H1 (cell line): ENCODE measurements around the gene PCDHA7. TPM values are rescaled to one million over a fixed set of nuclear protein-coding genes. Genes with fewer than 3 reads are reported as not detected.
"Not testable (repeated sequence)": the region's sequence is repeated elsewhere in the genome, so short reads cannot be mapped to it uniquely, and the experiment has no call there.

Experiments used
- CTCF ChIA-PET: fragments of 300-600 bp; sonication (Branson Sonifier 250); formaldehyde crosslinking; loops from one replicate; lab custom pipeline; 2021; ENCODE audit not compliant: partially characterized antibody; lab: Charles Lee
- POLR2A ChIA-PET: fragments of 300-600 bp; sonication (Branson Sonifier 250); formaldehyde crosslinking; loops from one replicate; lab custom pipeline; 2021; ENCODE audit warnings: inconsistent platforms; ENCODE audit not compliant: partially characterized antibody; lab: Charles Lee
- DNase-seq, 2 experiments: peaks; one replicate each; pipeline versions ENCODE4 v3.0.0 to v3.0.0-alpha.2; 2010 to 2022; ENCODE audit warnings: low spot score in 2 of 2, low read depth in 1 of 2, mixed read lengths in 1 of 2
- FAIRE-seq: peaks from 2 replicates; lab custom pipeline; 2011; peaks lifted over from hg19 to GRCh38; lab: Jason Lieb, UNC
- H2AFZ ChIP-seq: 2 replicates; pipeline ENCODE4 v1.8.1; 2012; ENCODE audit warnings: low read length, inconsistent platforms
- H2AK5ac ChIP-seq: 2 replicates; pipeline ENCODE4 v1.6.1; 2013; ENCODE audit warnings: low read depth, low read length
- H2BK120ac ChIP-seq: replicated peaks from 2 replicates; pipeline ENCODE3; 2013; ENCODE audit warnings: low read depth, low read length, inconsistent platforms
- H2BK12ac ChIP-seq: 2 replicates; pipeline ENCODE4 v1.6.1; 2013; ENCODE audit warnings: low read depth, low read length
- H2BK15ac ChIP-seq: 2 replicates; pipeline ENCODE4 v1.6.1; 2013; ENCODE audit warnings: low read length
- H2BK20ac ChIP-seq: 2 replicates; pipeline ENCODE4 v1.6.1; 2013; ENCODE audit warnings: low read length
- H2BK5ac ChIP-seq: 2 replicates; pipeline ENCODE4 v1.6.1; 2013; ENCODE audit warnings: low read depth, low read length
- H3K14ac ChIP-seq: 2 replicates; pipeline ENCODE4 v1.6.1; 2013; ENCODE audit warnings: inconsistent platforms; ENCODE audit not compliant: insufficient read length
- H3K18ac ChIP-seq: 2 replicates; pipeline ENCODE4 v1.6.1; 2013; ENCODE audit warnings: low read length; ENCODE audit errors: extremely low read depth
- H3K23ac ChIP-seq: 2 replicates; pipeline ENCODE4 v1.6.1; 2013; ENCODE audit warnings: inconsistent platforms; ENCODE audit not compliant: insufficient read length
- H3K23me2 ChIP-seq: 2 replicates; pipeline ENCODE4 v1.6.1; 2013; ENCODE audit warnings: low read depth, low read length
- H3K27ac ChIP-seq: 2 replicates; pipeline ENCODE4 v1.6.1; 2011; ENCODE audit warnings: low read depth, low read length, inconsistent platforms
- H3K27me3 ChIP-seq, 4 experiments: replicated peaks in 1 of 4; 1 replicate in 1 of 4; 2 replicates in 3 of 4; pipeline versions ENCODE4 v1.6.1 to v1.8.1; 2011 to 2013; ENCODE audit warnings: low read length in 3 of 4, mild to moderate bottlenecking in 3 of 4, inconsistent platforms in 2 of 4, mixed read lengths in 2 of 4, moderate library complexity in 1 of 4; ENCODE audit not compliant: control insufficient read depth in 3 of 4, insufficient read depth in 3 of 4; ENCODE audit errors: extremely low read depth in 1 of 4
- H3K36me3 ChIP-seq, 4 experiments: 2 replicates each; pipeline versions ENCODE4 v1.6.1 to v1.8.1; 2011 to 2013; ENCODE audit warnings: mild to moderate bottlenecking in 4 of 4, low read length in 3 of 4, moderate library complexity in 2 of 4, control low read depth in 1 of 4, inconsistent platforms in 1 of 4; ENCODE audit not compliant: insufficient read depth in 4 of 4, control insufficient read depth in 2 of 4
- H3K4ac ChIP-seq: replicated peaks from 2 replicates; pipeline ENCODE3; 2013; ENCODE audit warnings: low read length, low read depth, mixed read lengths, inconsistent platforms; ENCODE audit not compliant: insufficient read length
- H3K4me1 ChIP-seq, 4 experiments: replicated peaks in 1 of 4; 1 replicate in 1 of 4; 2 replicates in 3 of 4; pipeline versions ENCODE4 v1.6.1 to v1.8.1; 2011 to 2013; ENCODE audit warnings: low read length in 3 of 4, inconsistent platforms in 2 of 4, mixed read lengths in 1 of 4; ENCODE audit not compliant: insufficient read depth in 4 of 4, control insufficient read depth in 3 of 4
- H3K4me2 ChIP-seq, 2 experiments: 2 replicates each; pipeline versions ENCODE4 v1.6.1 to v1.8.1; 2011 to 2013; ENCODE audit warnings: low read depth in 2 of 2, low read length in 2 of 2, control low read depth in 1 of 2, inconsistent platforms in 1 of 2, mild to moderate bottlenecking in 1 of 2; ENCODE audit not compliant: insufficient read depth in 1 of 2
- H3K4me3 ChIP-seq, 4 experiments: fragments of 200-600, 300-600 bp in 1 of 4; sonication (generic), shearing (Covaris generic), sonication (Bioruptor Twin) in 1 of 4; 2 replicates each; pipeline versions ENCODE4 v1.5.1 to v1.8.1; 2011 to 2016; ENCODE audit warnings: low read length in 4 of 4, low read depth in 3 of 4, control low read depth in 2 of 4, inconsistent platforms in 2 of 4, mild to moderate bottlenecking in 2 of 4, mixed read lengths in 1 of 4, moderate library complexity in 1 of 4; ENCODE audit not compliant: insufficient read depth in 2 of 4; ENCODE audit errors: extremely low read depth in 1 of 4
- H3K56ac ChIP-seq: replicated peaks from 2 replicates; pipeline ENCODE3; 2013; ENCODE audit warnings: low read depth, mild to moderate bottlenecking, mixed read lengths, low read length, inconsistent platforms; ENCODE audit not compliant: insufficient read length
- H3K79me1 ChIP-seq: 2 replicates; pipeline ENCODE4 v1.6.1; 2013; ENCODE audit warnings: low read depth, low read length, control low read depth
- H3K79me2 ChIP-seq, 2 experiments: 2 replicates each; pipeline versions ENCODE4 v1.6.1 to v1.8.1; 2012 to 2013; ENCODE audit warnings: low read length in 2 of 2, mild to moderate bottlenecking in 2 of 2, inconsistent platforms in 1 of 2; ENCODE audit not compliant: insufficient read depth in 2 of 2, control insufficient read depth in 1 of 2
- H3K9ac ChIP-seq, 4 experiments: replicated peaks in 1 of 4; 1 replicate in 1 of 4; 2 replicates in 3 of 4; pipeline versions ENCODE4 v1.6.1 to v1.8.1; 2011 to 2013; ENCODE audit warnings: low read depth in 3 of 4, low read length in 3 of 4, control low read depth in 2 of 4, mild to moderate bottlenecking in 2 of 4, moderate library complexity in 2 of 4, inconsistent platforms in 1 of 4; ENCODE audit errors: extremely low read depth in 1 of 4
- H3K9me3 ChIP-seq, 2 experiments: 2 replicates each; pipeline versions ENCODE4 v1.6.1 to v1.8.1; 2012 to 2013; ENCODE audit warnings: mild to moderate bottlenecking in 2 of 2, moderate library complexity in 2 of 2, control low read depth in 1 of 2, inconsistent platforms in 1 of 2, low read depth in 1 of 2, low read length in 1 of 2, mixed read lengths in 1 of 2; ENCODE audit not compliant: insufficient read depth in 2 of 2
- H4K20me1 ChIP-seq, 2 experiments: replicated peaks in 1 of 2; 2 replicates each; pipeline versions ENCODE3 to v1.8.1; 2011 to 2013; ENCODE audit warnings: inconsistent platforms in 2 of 2, low read length in 2 of 2, mild to moderate bottlenecking in 1 of 2; ENCODE audit not compliant: insufficient read depth in 2 of 2, control insufficient read depth in 1 of 2
- H4K5ac ChIP-seq: 2 replicates; pipeline ENCODE4 v1.6.1; 2013; ENCODE audit warnings: low read length, low read depth, mixed read lengths, inconsistent platforms; ENCODE audit not compliant: insufficient read length
- H4K8ac ChIP-seq: 2 replicates; pipeline ENCODE4 v1.8.0; 2013; ENCODE audit warnings: mild to moderate bottlenecking, moderate library complexity, low read length, inconsistent platforms; ENCODE audit not compliant: insufficient read depth; ENCODE audit errors: extremely low read depth
- H4K91ac ChIP-seq: replicated peaks from 2 replicates; pipeline ENCODE3; 2013; ENCODE audit warnings: low read length, mixed read lengths, inconsistent platforms; ENCODE audit not compliant: insufficient read length
- whole genome bisulfite sequencing, 2 experiments: shearing (Covaris generic) in 1 of 2; methylation state at CpG; one replicate each; pipeline versions ENCODE4 v1.1.6 to v1.1.7; 2013 to 2015; ENCODE audit warnings: low lambda C conversion rate in 2 of 2, mixed read lengths in 2 of 2, inconsistent platforms in 1 of 2, low coverage in 1 of 2, missing lambda C conversion rate in 1 of 2; ENCODE audit not compliant: insufficient replicate concordance in 2 of 2, insufficient coverage in 1 of 2, insufficient read length in 1 of 2; ENCODE audit errors: extremely low coverage in 1 of 2, missing lambda C conversion rate in 1 of 2; 5-methylcytosine and 5-hydroxymethylcytosine counted together
- polyA plus RNA-seq, 7 experiments: library from polyadenylated mRNA; depleted of rRNA in 3 of 7; stranded (reverse) in 5 of 7; unstranded in 2 of 7; fragments of >200 nt in 5 of 7; fragments of 200-250 nt in 2 of 7; gene quantifications; 1 replicate in 5 of 7; 2 replicates in 1 of 7; 4 replicates in 1 of 7; pipeline versions ENCODE4 v1.2.1 to v1.2.3, GENCODE V29; 2011 to 2013; ENCODE audit warnings: missing spikeins in 2 of 7, mixed read lengths in 2 of 7
- total RNA-seq: library from RNA; stranded (reverse); fragmentation: NEBNext Ultra II Directional; extraction: Animal tissue kit (Norgen Biotek cat#: 25700); gene quantifications from 2 replicates; pipeline ENCODE4 v1.2.1, GENCODE V29; 2021

Gene PCDHA7
- total and polyA plus RNA-seq, 2 of the 8 experiments (the other 6 are each of a cell fraction or from before 2014, with no cell fraction given): 0.86 to 1.6 TPM

GRCh38 chr5:140787422-140787821 is 46.6 kb upstream of the PCDHA7 start:
- not testable (repeated sequence) for H3K27me3 ChIP-seq, H2BK12ac ChIP-seq, H3K14ac ChIP-seq, H3K79me1 ChIP-seq, H2BK5ac ChIP-seq, H3K23ac ChIP-seq, H3K4me1 ChIP-seq, H4K5ac ChIP-seq, H3K79me2 ChIP-seq, H2AFZ ChIP-seq, H3K23me2 ChIP-seq, H4K8ac ChIP-seq, H4K20me1 ChIP-seq, H4K91ac ChIP-seq, H3K18ac ChIP-seq, H2AK5ac ChIP-seq, H3K4ac ChIP-seq, DNase-seq, H3K4me2 ChIP-seq, FAIRE-seq, H2BK120ac ChIP-seq, H2BK20ac ChIP-seq, H3K4me3 ChIP-seq, H3K9ac ChIP-seq, H3K27ac ChIP-seq, H2BK15ac ChIP-seq, H3K36me3 ChIP-seq, H3K56ac ChIP-seq
- WGBS, 2 experiments: 96% methylated on average over 31 of the region's 44 CpGs; no CpG with 5 or more reads in 1 of the 2 experiments
- POLR2A ChIA-PET: interaction anchor here (1.9 kb wide), 1 partner anchor 21 kb away, joined by 5 read pairs; no protein-coding TSS in a partner anchor
- H3K9me3 ChIP-seq: peaks cover 27 to 41% of the 10 kb centered on the region in 2 experiments
- CTCF ChIA-PET: interaction anchor here (1.0 to 3.5 kb wide), 6 partner anchors 10 to 649 kb away, joined by 3 to 36 read pairs (median 4); partner anchors contain the start of gene PCDHA4
